GM23248 (cell line): Measurements from ENCODE around the gene PAX6. TPM values are rescaled to one million over a fixed set of nuclear protein-coding genes. Genes with fewer than 3 reads are reported as not detected.

Experiments used
- DNase-seq: peaks from one replicate; pipeline ENCODE4 v3.0.0-alpha.2; 2015
- H2AFZ ChIP-seq: fragments of 200-600 bp; sonication (generic); 2 replicates; pipeline ENCODE4 v1.6.1; 2016; ENCODE audit warnings: antibody characterized with exemption
- H3F3A ChIP-seq: fragments of 200-600 bp; sonication (generic); 2 replicates; pipeline ENCODE4 v1.6.1; 2016; ENCODE audit warnings: mild to moderate bottlenecking, antibody characterized with exemption, mixed run types; ENCODE audit not compliant: insufficient read depth
- H3K27ac ChIP-seq: fragments of 200-600 bp; sonication (generic); 2 replicates; pipeline ENCODE4 v1.5.1; 2016; ENCODE audit warnings: mild to moderate bottlenecking
- H3K27me3 ChIP-seq: fragments of 200-600 bp; sonication (generic); replicated peaks from 2 replicates; pipeline ENCODE4 v1.6.1; 2016; ENCODE audit warnings: mild to moderate bottlenecking; ENCODE audit not compliant: insufficient read depth
- H3K36me3 ChIP-seq: fragments of 200-600 bp; sonication (generic); 2 replicates; pipeline ENCODE4 v1.6.1; 2016; ENCODE audit warnings: low read depth, mild to moderate bottlenecking
- H3K4me1 ChIP-seq: fragments of 200-600 bp; sonication (generic); 2 replicates; pipeline ENCODE4 v1.6.1; 2016; ENCODE audit warnings: mild to moderate bottlenecking; ENCODE audit not compliant: insufficient read depth
- H3K4me2 ChIP-seq: fragments of 200-600 bp; sonication (generic); one replicate; pipeline ENCODE4 v1.6.1; 2016; ENCODE audit warnings: mild to moderate bottlenecking; ENCODE audit not compliant: unreplicated experiment
- H3K4me3 ChIP-seq: fragments of 200-600 bp; sonication (generic); 2 replicates; pipeline ENCODE4 v1.5.1; 2016; ENCODE audit warnings: mild to moderate bottlenecking
- H3K79me2 ChIP-seq: fragments of 200-600 bp; sonication (generic); 2 replicates; pipeline ENCODE4 v1.6.1; 2016; ENCODE audit warnings: mild to moderate bottlenecking; ENCODE audit not compliant: insufficient read depth
- H3K9ac ChIP-seq: fragments of 200-600 bp; sonication (generic); 2 replicates; pipeline ENCODE4 v1.6.1; 2016; ENCODE audit warnings: mild to moderate bottlenecking
- H3K9me2 ChIP-seq: fragments of 200-600 bp; sonication (generic); 2 replicates; pipeline ENCODE4 v1.6.1; 2016; ENCODE audit warnings: mixed run types, mild to moderate bottlenecking, moderate library complexity; ENCODE audit not compliant: insufficient read depth
- H3K9me3 ChIP-seq: fragments of 200-600 bp; sonication (generic); one replicate; pipeline ENCODE4 v1.6.1; 2017; ENCODE audit warnings: low read depth
- H4K20me1 ChIP-seq: fragments of 200-600 bp; sonication (generic); 2 replicates; pipeline ENCODE4 v1.6.0; 2016; ENCODE audit not compliant: insufficient read depth
- EZH2 ChIP-seq: fragments of 200-600 bp; sonication (generic); IDR thresholded peaks from 2 replicates; pipeline ENCODE4 v1.6.1; 2018; ENCODE audit warnings: antibody characterized with exemption, mild to moderate bottlenecking; ENCODE audit not compliant: insufficient read depth, poor library complexity, severe bottlenecking
- EZH2phosphoT487 ChIP-seq: fragments of 200-600 bp; sonication (generic); IDR thresholded peaks from 2 replicates; pipeline ENCODE4 v1.6.1; 2018; ENCODE audit warnings: antibody characterized with exemption, moderate library complexity, mild to moderate bottlenecking, low read depth; ENCODE audit not compliant: insufficient read depth
- WGBS, 2 experiments: methylation state at CpG; one replicate each; pipeline ENCODE4 v1.1.6; 2015 to 2017; ENCODE audit warnings: low lambda C conversion rate in 2 of 2, low coverage in 1 of 2; ENCODE audit errors: missing lambda C conversion rate in 2 of 2; 5-methylcytosine and 5-hydroxymethylcytosine counted together
- in situ Hi-C: fragments of 300-500 bp; cut with MboI; formaldehyde crosslinking; loops from 2 replicates; pipeline ENCODE4 v1.15.0; 2020
- polyA plus RNA-seq: library from polyadenylated mRNA; unstranded; fragments of >200 nt; fragmentation: Nextera tagmentation; extraction: Ambion mirVana; gene quantifications from 2 replicates; pipeline ENCODE4 v1.2.1, GENCODE V29; 2016
- total RNA-seq: library from RNA; depleted of rRNA; stranded (reverse); fragments of >200 nt; shearing (Covaris generic); gene quantifications from 2 replicates; pipeline ENCODE4 v1.2.3, GENCODE V29; 2014

The PAX6 gene
- total and polyA plus RNA-seq, 2 experiments from 2014 or later, result 0.21 TPM; not detected in 1

DNA sequence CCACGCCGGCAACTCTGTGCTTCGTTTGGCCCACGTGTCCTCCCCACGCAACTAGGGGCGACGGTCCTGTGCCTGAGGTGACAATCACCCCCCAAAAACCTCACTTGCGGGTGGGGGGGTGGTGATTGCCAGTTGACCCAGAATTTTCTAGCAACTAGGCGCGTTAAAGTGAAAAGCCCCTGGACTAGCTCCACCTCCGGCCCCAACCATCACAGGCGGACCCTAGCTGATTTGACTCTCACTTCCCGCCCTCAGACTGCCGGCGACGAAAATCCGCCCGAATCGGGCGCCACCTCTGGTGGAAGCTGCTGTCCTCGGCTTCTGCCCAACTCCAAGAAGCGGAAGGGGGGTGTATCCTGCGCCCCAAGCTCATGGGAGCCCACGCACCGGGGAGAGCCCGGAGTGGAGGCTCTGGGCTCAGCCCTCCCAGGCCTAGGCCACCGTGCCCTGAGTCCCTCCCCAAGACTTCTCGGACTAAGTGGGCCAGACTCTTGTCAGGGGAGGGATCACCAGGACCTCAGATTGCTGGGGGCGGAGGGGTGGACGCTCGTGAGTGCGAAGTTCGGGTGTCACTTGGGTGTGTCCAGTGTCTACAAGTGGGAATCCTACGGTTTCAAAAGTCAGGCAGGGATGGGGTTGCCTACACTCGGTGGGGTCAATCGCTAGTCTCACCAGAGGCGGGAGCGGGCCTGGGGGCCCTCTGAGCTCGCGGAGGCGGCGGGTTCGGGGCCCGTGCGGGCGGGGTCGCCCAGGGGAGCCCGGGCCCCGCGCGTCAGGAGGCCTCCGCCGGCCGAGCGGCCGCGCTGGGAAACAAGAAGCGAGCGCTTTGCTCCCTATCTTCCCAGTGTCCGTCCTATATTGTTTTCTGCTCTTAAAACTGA, 12.3 kb downstream of the PAX6 start:
- WGBS, 2 experiments, result 7 to 8% methylated on average over 41 to 53 of the region's 60 CpGs
- no peaks in the 10 kb centered on the region for H3K9me2 ChIP-seq
- no peaks in the 10 kb centered on the region for H4K20me1 ChIP-seq
- no peak overlapping the region for H3K9ac ChIP-seq
- no peaks in the 10 kb centered on the region for H3K9me3 ChIP-seq
- peak; percentile 48 for DNase-seq
- no peaks in the 10 kb centered on the region for H3F3A ChIP-seq
- in situ Hi-C loops, result no loop called here
- H3K4me2 ChIP-seq, result peak overlapping the region; percentile 8
- peaks cover 67% of the 10 kb centered on the region for H3K27me3 ChIP-seq
- H2AFZ ChIP-seq, result peak overlapping the region; percentile 39; the same call in 1 of the 2 replicates
- TF ChIP-seq EZH2phosphoT487, result 0 out of 2 replicates have a peak, but pooled peaks have one; percentile 30
- TF ChIP-seq EZH2, result no peak
- no peaks in the 10 kb centered on the region for H3K79me2 ChIP-seq
- peak overlapping the region; percentile 38 for H3K4me3 ChIP-seq
- no peak overlapping the region for H3K27ac ChIP-seq
- H3K4me1 ChIP-seq, result no peaks in the 10 kb centered on the region
- no peaks in the 10 kb centered on the region for H3K36me3 ChIP-seq

DNA sequence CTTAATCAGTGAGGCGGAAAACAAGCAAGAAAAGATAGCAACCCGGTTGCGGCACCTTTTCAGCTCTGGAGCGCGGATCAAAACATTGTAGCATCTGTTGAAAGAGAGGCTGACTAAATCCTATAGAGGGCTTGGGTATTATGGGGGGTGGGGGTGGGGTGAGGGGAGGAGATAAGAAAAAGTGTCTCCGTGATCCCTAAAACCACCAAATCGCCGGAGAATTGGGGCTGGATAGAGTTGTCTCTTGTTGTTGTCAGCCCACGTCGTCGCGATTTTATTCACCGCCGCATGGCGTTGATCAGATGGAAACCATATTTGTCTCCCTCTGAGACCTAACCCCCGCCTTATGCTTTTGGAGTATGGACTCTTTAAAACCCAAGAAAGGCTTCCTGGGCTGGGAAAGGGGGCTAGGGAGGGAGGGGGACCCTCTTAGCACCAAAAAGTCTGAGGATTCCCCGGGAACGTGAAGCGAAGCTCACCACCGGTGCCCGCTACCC, 13.0 kb downstream of the PAX6 start:
- TF ChIP-seq EZH2, result no peak
- 0 out of 2 replicates have a peak, but pooled peaks have one; percentile 18 for TF ChIP-seq EZH2phosphoT487
- no peaks in the 10 kb centered on the region for H3K9me2 ChIP-seq
- H3K79me2 ChIP-seq, result no peaks in the 10 kb centered on the region
- H3F3A ChIP-seq, result no peaks in the 10 kb centered on the region
- WGBS, 2 experiments, result 6 to 7% methylated on average over 20 to 21 of the region's 21 CpGs
- in situ Hi-C loops, result no loop called here
- H3K27ac ChIP-seq, result no peak overlapping the region
- peak overlapping the region; percentile 39; the same call in 1 of the 2 replicates for H2AFZ ChIP-seq
- peak overlapping the region; percentile 8 for H3K4me2 ChIP-seq
- H3K27me3 ChIP-seq, result peaks cover 60% of the 10 kb centered on the region
- H3K9ac ChIP-seq, result no peak overlapping the region
- no peaks in the 10 kb centered on the region for H3K9me3 ChIP-seq
- no peaks in the 10 kb centered on the region for H4K20me1 ChIP-seq
- H3K36me3 ChIP-seq, result no peaks in the 10 kb centered on the region
- no peak for DNase-seq
- H3K4me3 ChIP-seq, result peak overlapping the region; percentile 38
- H3K4me1 ChIP-seq, result no peaks in the 10 kb centered on the region

DNA sequence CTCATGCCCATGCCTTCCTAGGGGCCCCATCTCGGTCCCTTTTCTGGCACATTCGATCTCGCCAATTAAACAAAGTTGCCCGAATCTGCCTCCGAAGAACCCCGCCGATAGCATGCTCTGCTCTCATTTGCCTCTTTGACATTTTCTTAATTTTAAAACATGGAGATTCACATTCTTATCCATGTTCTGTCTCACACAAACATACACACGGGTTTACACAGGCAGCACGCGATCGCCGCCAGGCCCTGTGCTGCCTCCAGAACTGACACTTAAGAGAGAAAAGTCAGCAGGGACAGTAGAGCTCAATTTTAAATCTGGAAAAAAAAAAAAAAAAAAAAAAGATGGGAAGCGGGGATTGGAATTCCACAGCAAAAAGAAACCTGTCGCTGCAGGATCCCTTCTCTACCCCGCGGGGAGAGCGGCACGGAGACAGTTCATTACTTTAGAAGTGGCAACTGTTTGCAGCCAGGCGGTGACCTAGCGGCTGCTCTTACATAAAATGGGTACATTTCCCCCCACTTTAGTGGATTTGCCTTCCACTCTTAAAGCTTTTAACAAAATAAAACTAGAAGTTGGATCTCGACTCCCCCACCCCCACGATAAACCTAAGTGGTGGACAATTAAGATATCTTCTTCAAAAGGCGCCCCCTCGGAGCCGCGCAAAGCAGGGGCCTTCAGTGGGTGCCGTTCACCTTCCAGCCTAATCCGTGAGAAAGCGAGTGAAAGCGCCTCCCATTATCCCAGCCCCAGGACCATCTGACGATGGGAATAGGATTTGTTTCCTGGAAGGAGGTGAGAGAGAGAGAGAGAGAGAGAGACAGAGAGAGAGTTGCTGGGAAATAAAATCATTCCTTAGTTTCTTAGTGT, 13.7 kb downstream of the PAX6 start:
- Histone ChIP-seq H3K36me3 (no peaks in the 10 kb centered on the region), H3K27me3 (peaks cover 53% of the 10 kb centered on the region), H3F3A (no peaks in the 10 kb centered on the region), H3K4me1 (no peaks in the 10 kb centered on the region), H3K79me2 (no peaks in the 10 kb centered on the region), H3K4me3 (0 out of 2 replicates have a peak overlapping the region, but pooled peaks have one; percentile 35), H3K4me2 (peak overlapping the region; percentile 8), H2AFZ (no peak overlapping the region), H3K9me2 (no peaks in the 10 kb centered on the region), H3K9ac (no peak overlapping the region), H3K9me3 (no peaks in the 10 kb centered on the region), H3K27ac (no peak overlapping the region), H4K20me1 (no peaks in the 10 kb centered on the region)
- no peak for DNase-seq
- in situ Hi-C loops, result no loop called here
- 56 to 59% methylated on average over 30 to 31 of the region's 31 CpGs for WGBS, 2 experiments
- TF ChIP-seq EZH2phosphoT487, result 0 out of 2 replicates have a peak, but pooled peaks have one; percentile 1
- TF ChIP-seq EZH2, result no peak
